Large intestine (tissue), 3 donors: ENCODE results near the gene ATP4A. TPM values are rescaled to one million over a fixed set of nuclear protein-coding genes. Genes with fewer than 3 reads are reported as not detected.

Experiments used
- DNase-seq, 2 donors: peaks; one replicate each; pipeline versions ENCODE4 v3.0.0 to v3.0.0-alpha.2; 2013
- H3K27ac ChIP-seq: one replicate; pipeline ENCODE4 v1.5.1; 2013; ENCODE audit warnings: low read length
- H3K27me3 ChIP-seq: 2 replicates; pipeline ENCODE4 v1.6.1; 2013; ENCODE audit warnings: low read length; ENCODE audit not compliant: control insufficient read depth, insufficient read depth
- H3K36me3 ChIP-seq: 2 replicates; pipeline ENCODE4 v1.6.1; 2013; ENCODE audit warnings: low read length; ENCODE audit not compliant: control insufficient read depth, insufficient read depth
- H3K4me1 ChIP-seq: one replicate; pipeline ENCODE4 v1.6.1; 2013; ENCODE audit warnings: low read length; ENCODE audit not compliant: control insufficient read depth, insufficient read depth
- H3K4me3 ChIP-seq: one replicate; pipeline ENCODE4 v1.5.1; 2013; ENCODE audit warnings: low read length
- H3K9me3 ChIP-seq: one replicate; pipeline ENCODE4 v1.6.1; 2013; ENCODE audit warnings: mild to moderate bottlenecking, low read depth, low read length, moderate library complexity; ENCODE audit not compliant: control insufficient read depth
- WGBS: methylation state at CpG from one replicate; pipeline ENCODE4 v1.1.5; 2013; ENCODE audit warnings: low lambda C conversion rate; ENCODE audit not compliant: insufficient coverage; 5-methylcytosine and 5-hydroxymethylcytosine counted together
- polyA plus RNA-seq: library from polyadenylated mRNA; unstranded; fragments of 120-200 nt; gene quantifications from one replicate; pipeline ENCODE4 v1.2.1, GENCODE V29; 2013

ATP4A gene
- polyA plus RNA-seq, 1 donor, result not detected

GRCh38 chr19:35539850-35540249, 23.6 kb downstream of the ATP4A start:
- Histone ChIP-seq H3K36me3 (no peaks in the 10 kb centered on the region), H3K27ac (no peak overlapping the region), H3K9me3 (no peaks in the 10 kb centered on the region), H3K4me3 (no peak overlapping the region), H3K4me1 (peaks cover 8% of the 10 kb centered on the region), H3K27me3 (peaks cover 3% of the 10 kb centered on the region)
- no CpG with 5 or more reads among the region's 12 CpGs for WGBS
- no peak for DNase-seq

DNA sequence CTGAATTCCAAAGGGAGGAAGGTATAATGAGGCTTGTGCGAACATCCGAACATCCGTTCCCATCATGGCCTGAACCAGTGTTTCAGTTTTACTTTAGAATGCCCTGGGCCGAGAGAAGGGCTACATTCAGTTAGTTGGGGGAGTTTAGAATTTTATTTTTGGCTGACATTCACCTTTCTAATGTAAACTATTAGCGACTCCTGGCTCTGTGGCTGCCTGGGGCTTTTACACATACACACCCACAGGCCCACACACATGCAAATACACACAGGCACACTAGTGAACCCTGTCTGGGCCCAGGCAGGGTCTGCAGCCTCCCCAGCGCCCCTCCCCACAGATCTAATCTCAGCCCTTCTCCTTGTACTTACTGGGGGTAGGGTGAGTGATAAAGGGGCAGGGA, 24.1 kb downstream of the ATP4A start:
- Histone ChIP-seq H3K9me3 (no peaks in the 10 kb centered on the region), H3K27me3 (peaks cover 7% of the 10 kb centered on the region), H3K27ac (no peak overlapping the region), H3K4me3 (no peak overlapping the region), H3K36me3 (no peaks in the 10 kb centered on the region), H3K4me1 (peaks cover 3% of the 10 kb centered on the region)
- no CpG with 5 or more reads among the region's 6 CpGs for WGBS
- DNase-seq, result no peak

- H3K36me3 ChIP-seq, result no peaks in the 10 kb centered on the region
- no peak overlapping the region for H3K27ac ChIP-seq
- H3K9me3 ChIP-seq, result peaks cover 5% of the 10 kb centered on the region
- DNase-seq, result no peak
- no peak overlapping the region for H3K4me3 ChIP-seq
- peaks cover 3% of the 10 kb centered on the region for H3K4me1 ChIP-seq
- H3K27me3 ChIP-seq, result peaks cover 35% of the 10 kb centered on the region
- WGBS, result no CpG with 5 or more reads among the region's 10 CpGs
Observed at GRCh38 chr19:35534803-35535480, 28.5 kb downstream of the ATP4A start.

DNA sequence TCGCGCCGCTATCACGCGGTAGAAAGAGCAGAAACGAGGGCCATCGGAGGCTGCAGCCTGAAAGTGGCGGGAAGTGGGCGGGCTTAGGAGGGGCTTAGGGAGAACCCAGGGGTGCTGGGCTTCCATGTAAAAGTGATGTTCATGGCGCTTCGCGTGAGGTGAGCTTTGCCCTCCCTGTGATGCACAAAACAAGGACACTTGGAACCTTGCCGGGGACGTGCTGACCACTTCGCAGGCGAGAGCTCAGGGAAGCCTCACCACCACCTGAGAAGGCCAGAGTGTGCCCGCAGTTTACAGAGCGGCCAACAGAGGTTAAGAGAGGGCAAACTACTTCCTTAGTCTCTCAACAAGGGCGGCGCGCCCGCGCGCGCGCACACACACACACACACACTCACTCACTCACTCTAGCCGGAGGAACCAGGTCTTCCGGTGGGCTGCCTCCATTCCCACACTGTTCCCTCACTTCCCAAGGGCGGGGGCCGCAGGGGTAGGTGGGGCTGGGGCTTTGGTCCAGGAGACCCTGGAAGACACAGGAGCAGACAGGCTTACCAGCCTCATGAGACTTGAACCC, 29.6 kb downstream of the ATP4A start:
- WGBS, result no CpG with 5 or more reads among the region's 30 CpGs
- Histone ChIP-seq H3K36me3 (no peaks in the 10 kb centered on the region), H3K4me3 (no peak overlapping the region), H3K9me3 (peaks cover 5% of the 10 kb centered on the region), H3K27me3 (peaks cover 40% of the 10 kb centered on the region), H3K4me1 (peaks cover 3% of the 10 kb centered on the region), H3K27ac (no peak overlapping the region)
- DNase-seq, result peak in 1 of 2 donors; percentile 57

DNA sequence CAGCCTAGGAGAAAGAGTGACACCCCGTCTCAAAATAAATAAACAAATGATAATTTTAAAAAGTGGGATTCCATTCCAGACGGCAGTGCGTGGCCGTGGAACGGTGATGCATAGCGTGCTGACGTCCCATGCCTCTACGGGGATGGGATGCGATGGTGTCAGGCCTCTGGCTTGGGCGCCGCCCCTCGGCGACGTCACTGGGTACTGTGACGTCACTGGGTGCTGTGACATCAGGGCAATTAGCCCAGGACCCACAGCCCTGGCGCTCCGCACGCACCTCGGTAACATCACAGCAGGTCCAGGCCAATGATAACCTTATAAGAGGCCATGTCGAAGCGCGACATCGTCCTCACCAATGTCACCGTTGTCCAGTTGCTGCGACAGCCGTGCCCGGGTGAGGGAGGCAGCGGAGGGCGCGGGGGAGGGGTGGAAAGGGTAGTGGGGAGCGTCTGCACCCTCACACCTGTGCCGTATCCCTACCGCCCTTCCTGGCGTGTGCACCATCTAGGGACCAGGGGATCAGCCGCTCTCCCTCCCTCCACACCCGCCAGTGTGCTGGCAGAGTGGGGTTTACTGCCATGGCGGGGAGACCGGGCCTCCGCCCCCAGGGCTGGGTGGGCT, 30.1 kb downstream of the ATP4A start, which contains the start of gene GAPDHS:
GAPDHS (plus strand) TSS at position 256 of the 621 bp plus-strand sequence; CDS start at position 328, 72 bp downstream.
- Histone ChIP-seq H3K27ac (no peak within 1 kb of the TSS), H3K36me3 (no peaks in the 10 kb centered on the region), H3K27me3 (peaks cover 42% of the 10 kb centered on the region), H3K4me3 (no peak within 1 kb of the TSS), H3K4me1 (peaks cover 3% of the 10 kb centered on the region), H3K9me3 (peaks cover 5% of the 10 kb centered on the region)
- no peak for DNase-seq
- no CpG with 5 or more reads among the region's 39 CpGs for WGBS

DNA sequence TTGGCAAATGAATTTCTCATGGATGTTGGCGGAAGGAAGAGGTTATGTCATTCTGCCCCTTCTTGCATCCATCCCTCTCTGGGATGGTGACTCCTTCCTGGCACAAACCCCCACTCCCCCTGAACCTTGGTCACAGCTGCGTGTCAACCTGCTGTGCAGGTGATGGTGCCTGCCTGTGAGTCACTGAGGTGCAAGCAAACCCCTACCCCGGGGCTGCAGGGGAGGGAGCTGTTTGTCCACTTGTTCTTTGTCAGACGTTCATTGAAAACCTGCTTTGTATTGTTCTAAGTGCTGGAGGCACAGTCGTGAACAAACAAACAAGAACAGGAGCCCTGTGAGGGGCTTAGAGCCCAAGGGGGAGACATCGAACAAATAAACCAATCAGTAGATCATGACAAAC, 32.2 kb downstream of the ATP4A start:
- DNase-seq, result no peak
- H3K27ac ChIP-seq, result no peak overlapping the region
- peaks cover 5% of the 10 kb centered on the region for H3K9me3 ChIP-seq
- H3K27me3 ChIP-seq, result peaks cover 43% of the 10 kb centered on the region
- peaks cover 3% of the 10 kb centered on the region for H3K4me1 ChIP-seq
- no peaks in the 10 kb centered on the region for H3K36me3 ChIP-seq
- H3K4me3 ChIP-seq, result no peak overlapping the region
- 20% methylated on average over 1 of the region's 6 CpGs for WGBS

DNA sequence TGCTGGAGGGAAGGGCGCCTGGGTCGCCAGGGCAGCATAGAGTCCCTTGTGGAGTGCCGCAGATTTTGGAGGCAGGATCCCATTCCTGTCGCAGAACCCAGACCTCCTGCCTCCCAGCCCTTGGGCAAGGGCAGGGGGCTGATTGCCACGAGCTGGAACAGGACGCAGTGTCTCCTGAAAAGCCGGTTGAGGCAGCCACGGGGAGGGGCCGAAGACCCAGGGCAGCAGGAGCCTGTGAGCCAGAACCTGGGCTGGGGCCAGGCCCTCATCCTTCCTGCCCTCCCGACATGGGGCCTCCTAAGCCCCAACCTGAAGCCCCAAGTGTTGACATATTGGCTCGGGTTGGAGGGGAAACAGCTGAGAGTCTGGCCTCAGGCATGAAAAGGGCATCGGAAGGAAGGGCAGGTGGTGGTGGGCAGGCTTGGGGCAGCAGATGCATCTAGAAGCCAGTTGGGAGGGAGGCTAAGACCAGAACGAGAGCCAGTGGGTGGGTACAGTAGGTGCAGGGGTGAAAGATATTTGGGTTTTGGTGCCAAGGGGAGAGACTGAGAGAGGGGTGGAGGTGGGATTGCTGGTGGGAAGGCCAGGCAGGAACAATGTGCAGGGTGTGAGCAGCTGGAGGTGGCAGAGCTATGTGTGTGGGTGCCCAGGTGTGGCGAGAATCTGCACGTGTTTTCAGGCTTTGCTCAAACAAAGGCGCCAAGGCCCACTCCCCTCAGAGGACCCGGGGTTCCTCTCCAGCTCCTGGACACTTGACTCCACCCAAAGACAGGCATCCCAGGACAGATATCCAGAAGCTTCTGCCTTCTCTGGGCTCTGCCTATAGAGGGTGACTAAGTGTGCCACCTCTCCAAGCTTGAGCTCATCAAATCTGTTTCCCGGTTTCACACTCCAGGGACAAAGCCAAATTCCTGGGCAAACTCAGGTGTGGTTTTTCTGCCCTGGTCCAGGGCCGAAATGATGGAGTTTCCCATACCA, 33.9 kb downstream of the ATP4A start:
- H3K27me3 ChIP-seq, result peaks cover 45% of the 10 kb centered on the region
- peaks cover 5% of the 10 kb centered on the region for H3K9me3 ChIP-seq
- no peak overlapping the region for H3K27ac ChIP-seq
- DNase-seq, result no peak
- peaks cover 3% of the 10 kb centered on the region for H3K4me1 ChIP-seq
- no CpG with 5 or more reads among the region's 19 CpGs for WGBS
- no peaks in the 10 kb centered on the region for H3K36me3 ChIP-seq
- H3K4me3 ChIP-seq, result no peak overlapping the region

- Histone ChIP-seq H3K36me3 (no peaks in the 10 kb centered on the region), H3K4me1 (peaks cover 1% of the 10 kb centered on the region), H3K4me3 (no peak within 1 kb of the TSS), H3K27ac (no peak within 1 kb of the TSS), H3K9me3 (peaks cover 3% of the 10 kb centered on the region), H3K27me3 (peaks cover 40% of the 10 kb centered on the region)
- DNase-seq, result no peak
- WGBS, result 100% methylated on average over 3 of the region's 11 CpGs
Observed at GRCh38 chr19:35528218-35529038, 35.0 kb downstream of the ATP4A start, which contains the start of gene SBSN. Gene SBSN (minus strand): TSS chr19:35528311. CDS start chr19:35528281, 30 bp downstream.

DNA sequence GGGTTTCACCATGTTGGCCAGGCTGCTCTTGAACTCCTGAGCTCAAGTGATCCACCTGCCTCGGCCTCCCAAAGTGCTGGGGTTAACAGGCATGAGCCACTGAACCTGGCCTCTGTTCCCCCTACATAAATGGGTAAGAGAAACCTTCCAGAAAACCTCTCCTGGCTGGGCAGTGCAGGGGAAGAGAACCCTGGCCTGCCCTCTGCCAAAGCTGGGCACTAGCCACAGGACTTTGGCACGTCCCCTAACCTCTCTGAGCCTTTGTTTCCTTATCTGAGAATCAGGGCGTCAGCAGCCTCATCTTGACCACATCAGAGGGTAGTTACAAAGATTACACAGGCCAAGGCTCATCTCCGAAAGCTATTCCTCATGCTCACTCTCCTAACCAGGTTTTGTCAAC, 37.6 kb downstream of the ATP4A start:
- Histone ChIP-seq H3K27ac (no peak overlapping the region), H3K4me3 (no peak overlapping the region), H3K4me1 (no peaks in the 10 kb centered on the region), H3K36me3 (no peaks in the 10 kb centered on the region), H3K27me3 (peaks cover 21% of the 10 kb centered on the region), H3K9me3 (no peaks in the 10 kb centered on the region)
- no peak for DNase-seq
- WGBS, result no CpG with 5 or more reads among the region's 4 CpGs
